Astrocyte (in vitro differentiated cells and primary cell): ENCODE measurements around the gene DNPH1.

ENCODE experiments used
- CTCF ChIP-seq: IDR thresholded peaks from 2 replicates; pipeline ENCODE4 v1.5.1; 2011; ENCODE audit warnings: low read depth, mild to moderate bottlenecking, inconsistent platforms, low read length, moderate library complexity; ENCODE audit not compliant: insufficient read depth
- EZH2 ChIP-seq: IDR thresholded peaks from 2 replicates; pipeline ENCODE4 v1.6.1; 2012; ENCODE audit warnings: mild to moderate bottlenecking, low read length, inconsistent platforms; ENCODE audit not compliant: insufficient read depth

GRCh38 chr6:43243664-43244321 lies 14.5 kb upstream of the DNPH1 start:
- TF ChIP-seq CTCF (no peak), EZH2 (peak; percentile 70)
